Natural killer cell (primary cell): ENCODE measurements around the gene WBP2. TPM values are rescaled to one million over a fixed set of nuclear protein-coding genes. Genes with fewer than 3 reads are reported as not detected.

Experiments used
- ATAC-seq, 3 donors: fragments of 150-1000 bp in 2 of 3; fragments of 200-7000 bp in 1 of 3; cut with Tn5 transposase; 1 replicate in 1 of 3; 2 replicates in 2 of 3; pipeline ENCODE4 v1.10.0; 2021; ENCODE audit warnings: mild to moderate bottlenecking in 2 of 3, moderate library complexity in 2 of 3
- DNase-seq, 2 donors: peaks; one replicate each; pipeline versions ENCODE4 v3.0.0 to v3.0.0-alpha.2; 2013 to 2021; ENCODE audit warnings: mixed read lengths in 1 of 2
- H3K27ac ChIP-seq: one replicate; pipeline ENCODE4 v1.5.1; 2013; ENCODE audit warnings: mild to moderate bottlenecking, low read length
- H3K27me3 ChIP-seq: one replicate; pipeline ENCODE4 v1.6.1; 2013; ENCODE audit warnings: low read length; ENCODE audit not compliant: control insufficient read depth, insufficient read depth
- H3K36me3 ChIP-seq: one replicate; pipeline ENCODE4 v1.6.1; 2013; ENCODE audit warnings: low read length; ENCODE audit not compliant: control insufficient read depth, insufficient read depth
- H3K4me1 ChIP-seq: one replicate; pipeline ENCODE4 v1.6.1; 2013; ENCODE audit warnings: low read length; ENCODE audit not compliant: control insufficient read depth, insufficient read depth
- H3K4me3 ChIP-seq: one replicate; pipeline ENCODE4 v1.5.1; 2013; ENCODE audit warnings: low read length
- H3K9me3 ChIP-seq: one replicate; pipeline ENCODE4 v1.6.1; 2013; ENCODE audit warnings: low read length; ENCODE audit not compliant: control insufficient read depth, insufficient read depth
- H3K27ac Mint-ChIP-seq, 2 donors: one replicate each; pipeline ENCODE4 v1.8.0; 2022; ENCODE audit warnings: mild to moderate bottlenecking in 2 of 2, mixed read lengths in 2 of 2, moderate library complexity in 1 of 2
- H3K27me3 Mint-ChIP-seq, 2 donors: one replicate each; pipeline ENCODE4 v1.8.0; 2022; ENCODE audit warnings: low read depth in 2 of 2, mixed read lengths in 2 of 2
- H3K36me3 Mint-ChIP-seq: one replicate; pipeline ENCODE4 v1.8.0; 2022; ENCODE audit warnings: mixed read lengths
- H3K4me1 Mint-ChIP-seq, 2 donors: one replicate each; pipeline ENCODE4 v1.8.0; 2022; ENCODE audit warnings: mixed read lengths in 2 of 2
- H3K4me3 Mint-ChIP-seq: one replicate; pipeline ENCODE4 v1.8.0; 2022; ENCODE audit warnings: mild to moderate bottlenecking, moderate library complexity, mixed read lengths
- H3K9me3 Mint-ChIP-seq, 2 donors: one replicate each; pipeline ENCODE4 v1.8.0; 2022; ENCODE audit warnings: mixed read lengths in 2 of 2
- CTCF ChIP-seq: fragments of 200-600 bp; IDR thresholded peaks from one replicate; pipeline ENCODE4 v1.8.0; 2022; ENCODE audit warnings: antibody characterized with exemption
- WGBS: methylation state at CpG from one replicate; pipeline ENCODE4 v1.1.7; 2013; ENCODE audit warnings: missing lambda C conversion rate; ENCODE audit not compliant: insufficient coverage; 5-methylcytosine and 5-hydroxymethylcytosine counted together
- intact Hi-C: fragments of 100-400 bp; cut with micrococcal nuclease; formaldehyde crosslinking; loops from one replicate; pipeline ENCODE4 v1.14.2; 2022
- total RNA-seq, 4 donors: library from RNA; stranded (reverse); fragments of 120-200 nt in 1 of 4; gene quantifications; one replicate each; pipeline versions ENCODE4 v1.2.3 to v1.2.4, GENCODE V29; 2013 to 2022

WBP2 gene
- total RNA-seq, 3 donors from 2014 or later (not counting 1 experiment from before 2014, with no cell fraction given) = 81.1 to 106 (median 95.2) TPM

DNA sequence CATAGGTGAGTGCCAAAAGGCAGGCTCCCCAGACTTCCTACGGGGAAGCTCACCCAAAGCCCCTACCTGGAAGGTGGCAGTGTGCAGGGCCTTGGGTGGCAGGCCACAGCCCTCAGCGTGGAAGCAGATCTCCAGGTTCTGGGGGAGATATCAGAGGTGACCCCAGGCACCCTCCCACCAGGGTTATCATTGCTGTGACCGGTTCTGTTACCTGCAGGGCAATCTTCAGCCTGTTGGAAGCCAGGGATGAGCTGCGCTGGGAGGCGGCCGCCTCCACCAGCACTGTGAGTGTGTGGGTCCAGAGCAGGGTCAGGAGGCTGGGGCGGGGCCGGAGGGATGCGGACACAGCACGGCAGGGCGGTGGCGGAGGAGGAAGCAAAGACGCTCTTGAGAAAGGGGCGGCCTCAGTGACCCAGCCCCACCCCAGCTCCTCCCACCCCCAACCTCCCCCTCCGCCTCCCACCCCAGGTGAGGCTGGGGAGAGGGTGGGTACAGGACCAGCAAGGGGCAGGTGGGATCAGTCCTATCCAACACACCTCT lies 24.0 kb downstream of the WBP2 start:
- Mint-ChIP-seq H3K36me3 (no peaks in the 10 kb centered on the region), H3K27ac (peak overlapping the region; percentile 97 to 99), H3K4me3 (no peak overlapping the region), H3K4me1 (peaks cover 29 to 54% of the 10 kb centered on the region in 2 donors), H3K9me3 (no peaks in the 10 kb centered on the region), H3K27me3 (no peaks in the 10 kb centered on the region)
- no peak overlapping the region for H3K4me3 ChIP-seq
- H3K36me3 ChIP-seq = peaks cover 64% of the 10 kb centered on the region
- WGBS = 93% methylated on average over 7 of the region's 15 CpGs
- no peak for ATAC-seq
- H3K27ac ChIP-seq = peak overlapping the region; percentile 94
- TF ChIP-seq CTCF = no peak
- intact Hi-C loops = no loop called here
- no peaks in the 10 kb centered on the region for H3K9me3 ChIP-seq
- no peak for DNase-seq
- no peaks in the 10 kb centered on the region for H3K27me3 ChIP-seq
- peaks cover 68% of the 10 kb centered on the region for H3K4me1 ChIP-seq

- H3K36me3 Mint-ChIP-seq = no peaks in the 10 kb centered on the region
- intact Hi-C loops = no loop called here
- no peak for ATAC-seq
- peak in 1 of 2 donors; percentile 61 for DNase-seq
- 96% methylated on average over 27 of the region's 27 CpGs for WGBS
- Histone ChIP-seq H3K4me1 (peaks cover 68% of the 10 kb centered on the region), H3K36me3 (peaks cover 59% of the 10 kb centered on the region), H3K27ac (peak overlapping the region; percentile 9), H3K27me3 (no peaks in the 10 kb centered on the region), H3K4me3 (no peak overlapping the region), H3K9me3 (no peaks in the 10 kb centered on the region)
- peaks cover 29 to 54% of the 10 kb centered on the region in 2 donors for H3K4me1 Mint-ChIP-seq
- peak overlapping the region; percentile 97 to 99 for H3K27ac Mint-ChIP-seq
- peak; percentile 37 for TF ChIP-seq CTCF
- H3K9me3 Mint-ChIP-seq = no peaks in the 10 kb centered on the region
- peak overlapping the region; percentile 37 for H3K4me3 Mint-ChIP-seq
- H3K27me3 Mint-ChIP-seq = no peaks in the 10 kb centered on the region
These were observed 24.7 kb downstream of the WBP2 start for GRCh38 chr17:75830164-75831031.

DNA sequence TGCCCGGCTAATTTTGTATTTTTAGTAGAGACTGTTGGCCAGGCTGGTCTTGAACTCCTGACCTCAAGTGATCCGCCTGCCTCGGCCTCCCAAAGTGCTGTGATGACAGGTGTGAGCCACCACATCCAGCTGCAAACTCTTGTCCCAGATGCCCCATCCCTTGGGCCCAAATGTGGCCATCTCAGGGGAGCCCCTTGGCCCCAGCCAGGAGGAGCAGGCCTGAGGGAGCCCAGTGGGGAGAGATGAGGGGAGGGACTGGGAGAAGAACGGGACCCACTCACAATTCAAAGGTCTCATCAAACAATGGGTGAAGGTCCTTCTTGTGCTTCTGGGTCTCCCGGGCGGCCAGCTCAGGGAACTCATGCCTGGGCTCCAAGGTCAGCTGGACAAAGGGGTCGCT lies 25.4 kb downstream of the WBP2 start:
- H3K4me1 ChIP-seq = peaks cover 64% of the 10 kb centered on the region
- peak overlapping the region; percentile 97 to 99 for H3K27ac Mint-ChIP-seq
- no peaks in the 10 kb centered on the region for H3K27me3 ChIP-seq
- H3K9me3 Mint-ChIP-seq = no peaks in the 10 kb centered on the region
- no peak overlapping the region for H3K4me3 Mint-ChIP-seq
- H3K36me3 ChIP-seq = peaks cover 52% of the 10 kb centered on the region
- H3K36me3 Mint-ChIP-seq = no peaks in the 10 kb centered on the region
- H3K27me3 Mint-ChIP-seq = no peaks in the 10 kb centered on the region
- no peaks in the 10 kb centered on the region for H3K9me3 ChIP-seq
- ATAC-seq (no peak), DNase-seq (no peak)
- TF ChIP-seq CTCF = no peak
- intact Hi-C loops = no loop called here
- H3K4me1 Mint-ChIP-seq = peaks cover 27 to 51% of the 10 kb centered on the region in 2 donors
- no peak overlapping the region for H3K27ac ChIP-seq
- no peak overlapping the region for H3K4me3 ChIP-seq
- WGBS = 90% methylated on average over 6 of the region's 7 CpGs
